ENCODE results near the gene PML. TPM values are rescaled to one million over a fixed set of nuclear protein-coding genes. Genes with fewer than 3 reads are reported as not detected.
"Not testable (repeated sequence)": the region's sequence is repeated elsewhere in the genome, so short reads cannot be mapped to it uniquely, and the experiment has no call there.

Gene PML
- polyA plus RNA-seq, 3 donors: 13.1 to 40.7 (median 20.6) TPM

DNA sequence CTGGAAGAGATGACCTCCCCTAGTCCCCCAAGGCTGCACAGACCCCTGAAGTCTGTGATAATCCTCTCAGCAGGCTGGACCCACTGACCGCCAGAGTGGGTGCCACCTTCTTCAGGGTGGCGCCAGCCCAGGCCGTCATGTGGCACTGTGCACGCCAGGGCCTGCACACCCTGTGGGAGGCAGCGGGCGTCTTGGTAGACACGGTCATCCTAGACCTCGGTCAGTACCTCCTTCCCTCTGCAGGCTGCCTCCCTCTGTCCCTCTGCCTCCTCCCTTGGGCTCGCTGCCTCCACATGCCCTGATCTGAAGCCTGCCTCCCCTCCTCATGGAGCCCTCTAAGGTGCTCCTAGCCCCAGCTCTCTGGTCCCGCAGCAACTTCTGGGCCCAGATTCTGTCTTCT lies 101.1 kb downstream of the PML start:
- H3K36me3 ChIP-seq (replicated peaks in 1 of 2; ENCODE audit: control insufficient read depth in 1 of 2, insufficient read depth in 2 of 2, low read length in 2 of 2); H3K36me3 Mint-ChIP-seq; H3K27me3 ChIP-seq (ENCODE audit: control insufficient read depth in 2 of 2, insufficient read depth in 2 of 2, low read length in 2 of 2); H2AFZ ChIP-seq (ENCODE audit: insufficient read depth, low read depth, low read length, poor library complexity, severe bottlenecking); H3K79me2 ChIP-seq (ENCODE audit: insufficient read depth, low read length); H3K4me1 ChIP-seq (ENCODE audit: control insufficient read depth in 1 of 2, insufficient read depth in 2 of 2, low read length in 2 of 2); DNase-seq; H4K20me1 ChIP-seq (ENCODE audit: insufficient read depth, low read length); H3K27ac ChIP-seq (ENCODE audit: low read depth in 1 of 2, low read length in 2 of 2); H3K4me3 Mint-ChIP-seq; H3K27me3 Mint-ChIP-seq (ENCODE audit: low read depth in 3 of 3); H3K4me1 Mint-ChIP-seq; H3K27ac Mint-ChIP-seq; H3K4me3 ChIP-seq (replicated peaks in 1 of 3; ENCODE audit: low read depth in 2 of 3, low read length in 3 of 3); H3K9me3 Mint-ChIP-seq; H3K9me3 ChIP-seq (replicated peaks in 1 of 2; ENCODE audit: control insufficient read depth in 1 of 2, insufficient read depth in 1 of 2, low read length in 2 of 2); H3K9ac ChIP-seq (ENCODE audit: insufficient read depth, low read length, poor library complexity, severe bottlenecking); H3K4me2 ChIP-seq (replicated peaks; ENCODE audit: extremely low read depth, low read length, poor library complexity, severe bottlenecking); intact Hi-C loops (cut with micrococcal nuclease): not testable (repeated sequence)
- no CpG with 5 or more reads among the region's 10 CpGs for WGBS (ENCODE audit: insufficient coverage)

GRCh38 chr15:74096753-74097474 lies 102.4 kb downstream of the PML start:
- H3K36me3 Mint-ChIP-seq; H3K4me1 Mint-ChIP-seq; H4K20me1 ChIP-seq (ENCODE audit: insufficient read depth, low read length); H2AFZ ChIP-seq (ENCODE audit: insufficient read depth, low read depth, low read length, poor library complexity, severe bottlenecking); DNase-seq; intact Hi-C loops (cut with micrococcal nuclease); H3K79me2 ChIP-seq (ENCODE audit: insufficient read depth, low read length); H3K27me3 ChIP-seq (ENCODE audit: control insufficient read depth in 2 of 2, insufficient read depth in 2 of 2, low read length in 2 of 2); H3K27ac Mint-ChIP-seq; H3K4me1 ChIP-seq (ENCODE audit: control insufficient read depth in 1 of 2, insufficient read depth in 2 of 2, low read length in 2 of 2); H3K4me3 Mint-ChIP-seq; H3K9ac ChIP-seq (ENCODE audit: insufficient read depth, low read length, poor library complexity, severe bottlenecking); H3K27me3 Mint-ChIP-seq (ENCODE audit: low read depth in 3 of 3); H3K9me3 Mint-ChIP-seq; H3K4me2 ChIP-seq (replicated peaks; ENCODE audit: extremely low read depth, low read length, poor library complexity, severe bottlenecking); H3K36me3 ChIP-seq (replicated peaks in 1 of 2; ENCODE audit: control insufficient read depth in 1 of 2, insufficient read depth in 2 of 2, low read length in 2 of 2); H3K4me3 ChIP-seq (replicated peaks in 1 of 3; ENCODE audit: low read depth in 2 of 3, low read length in 3 of 3); H3K9me3 ChIP-seq (replicated peaks in 1 of 2; ENCODE audit: control insufficient read depth in 1 of 2, insufficient read depth in 1 of 2, low read length in 2 of 2); H3K27ac ChIP-seq (ENCODE audit: low read depth in 1 of 2, low read length in 2 of 2): not testable (repeated sequence)
- no CpG with 5 or more reads among the region's 27 CpGs for WGBS (ENCODE audit: insufficient coverage)

Small RNA genes lying within 50 kb of the gene (small RNA-seq; reads per million reads assigned to genes)
- gene RN7SL429P (ENCODE audit: insufficient read length, low read depth): not detected

Other genes with a start within 250 kb of the PML start
- gene INSYN1, start 241.4 kb upstream of the PML start, polyA plus RNA-seq: not detected
- not detected for gene TBC1D21, start 121.2 kb upstream of the PML start, polyA plus RNA-seq
- gene LOXL1, start 68.3 kb upstream of the PML start, polyA plus RNA-seq: under 1 TPM in 1 of 3 donors, not detected in 2; 0.07 TPM
- 1 to 10 TPM; 3.8 to 5.1 (median 4.7) TPM for gene STOML1, start 2.4 kb upstream of the PML start, polyA plus RNA-seq
- gene GOLGA6A, start 87.8 kb downstream of the PML start, polyA plus RNA-seq: under 1 TPM in 1 of 3 donors, not detected in 2; 0.03 TPM
- gene ISLR2, start 135.9 kb downstream of the PML start, polyA plus RNA-seq: not detected
- not detected for gene ISLR, start 179.0 kb downstream of the PML start, polyA plus RNA-seq
- not detected for gene STRA6, start 208.1 kb downstream of the PML start, polyA plus RNA-seq
- gene CCDC33, start 241.6 kb downstream of the PML start, polyA plus RNA-seq: not detected